B cell (primary cell): ENCODE results near the gene S100A3.

Experiments used
- CTCF ChIP-seq: fragments of 200-600 bp; IDR thresholded peaks from one replicate; pipeline ENCODE4 v1.8.0; 2022; ENCODE audit warnings: antibody characterized with exemption, mild to moderate bottlenecking
- EZH2 ChIP-seq: IDR thresholded peaks from 2 replicates; pipeline ENCODE4 v1.6.1; 2012; ENCODE audit warnings: borderline replicate concordance, low read depth, mild to moderate bottlenecking, moderate library complexity, low read length; ENCODE audit not compliant: insufficient read depth, poor library complexity, severe bottlenecking

GRCh38 chr1:153552335-153552734 is 3.3 kb upstream of the S100A3 start:
- TF ChIP-seq CTCF (no peak), EZH2 (no peak)
